Hepatocyte (in vitro differentiated cells): ENCODE results near the gene OSBPL10.

Experiments
- CTCF ChIP-seq: fragments of 200-600 bp; sonication (generic); IDR thresholded peaks from 2 replicates; pipeline ENCODE4 v1.5.1; 2016; ENCODE audit warnings: antibody characterized with exemption, mild to moderate bottlenecking; ENCODE audit not compliant: poor library complexity
- EZH2phosphoT487 ChIP-seq: fragments of 200-600 bp; sonication (generic); IDR thresholded peaks from one replicate; pipeline ENCODE4 v1.6.1; 2018; ENCODE audit warnings: antibody characterized with exemption, mild to moderate bottlenecking, low read depth, moderate library complexity; ENCODE audit not compliant: unreplicated experiment, severe bottlenecking

DNA sequence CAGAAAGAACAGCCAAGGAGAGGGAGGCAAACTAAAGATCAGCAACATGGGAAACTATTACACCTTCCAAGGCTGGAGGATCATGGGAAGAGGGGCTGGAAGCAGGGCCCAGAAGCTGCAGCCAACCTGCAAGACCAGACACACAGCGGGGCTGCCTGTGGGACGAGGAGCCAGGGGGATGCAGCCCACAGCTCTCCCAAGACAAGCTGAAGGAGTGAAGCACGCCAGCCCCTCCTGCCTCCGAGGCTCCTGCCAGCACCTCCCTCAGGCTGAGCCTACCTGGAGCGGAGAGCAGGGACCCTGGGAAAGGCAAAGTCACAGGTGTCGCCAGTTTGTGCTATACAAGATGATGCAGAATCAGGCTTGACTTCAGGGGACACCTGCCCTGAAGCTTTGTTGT, 133.3 kb downstream of the OSBPL10 start:
- TF ChIP-seq CTCF: no peak
- TF ChIP-seq EZH2phosphoT487: no peak
